CD4-positive, alpha-beta T cell treated with Interleukin-15 for 1 hour (primary cell): ENCODE measurements around the gene S1PR4.
"Not testable (repeated sequence)": the region's sequence is repeated elsewhere in the genome, so short reads cannot be mapped to it uniquely, and the experiment has no call there.

Experiments used
- DNase-seq: peaks from one replicate; pipeline ENCODE4 v3.0.0-alpha.2; 2020

Gene S1PR4

DNA sequence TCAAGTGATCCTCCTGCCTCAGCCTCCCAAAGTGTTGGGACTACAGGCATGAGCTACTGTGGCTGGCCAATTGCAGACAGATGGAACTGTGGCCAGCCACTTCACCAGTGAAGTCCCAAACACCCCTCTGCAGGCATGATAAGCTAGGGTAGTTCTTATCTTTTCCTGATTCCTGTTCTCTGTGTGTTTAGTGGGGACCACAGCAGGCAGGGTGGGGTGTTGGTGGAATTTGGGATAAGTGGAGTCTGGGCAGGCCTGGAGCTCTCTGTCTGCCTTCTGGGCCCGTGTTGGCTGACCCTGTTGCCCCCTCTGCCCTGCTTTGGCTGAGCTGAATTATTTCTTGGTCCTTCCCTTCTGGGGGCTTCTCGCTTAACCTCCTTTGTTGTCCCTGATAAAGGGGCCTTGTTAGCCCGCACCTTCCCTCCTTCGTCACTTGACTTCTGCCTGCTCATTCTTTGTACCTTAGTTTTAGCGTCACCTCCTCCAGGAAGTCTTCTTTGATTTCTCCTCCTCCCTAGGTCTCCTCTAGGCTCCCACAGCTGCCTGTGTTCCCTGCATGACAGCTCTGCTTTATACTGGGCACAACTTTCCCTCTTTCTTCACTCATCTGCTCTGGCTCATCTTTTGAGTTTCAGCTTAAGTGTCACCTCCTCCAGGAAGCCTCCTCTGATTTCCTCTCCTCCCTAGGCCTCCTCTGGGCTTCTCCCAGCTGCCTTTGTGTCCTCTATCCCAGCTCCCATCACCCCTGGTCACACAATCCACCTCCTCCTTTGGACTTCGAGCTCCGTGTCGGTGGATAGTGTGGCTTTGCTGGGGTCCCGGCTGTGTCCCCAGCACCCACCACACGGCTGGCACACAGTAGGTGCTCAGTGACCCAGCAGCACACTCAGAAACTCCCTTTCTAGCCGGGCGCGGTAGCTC is 5.4 kb downstream of the S1PR4 start:
- DNase-seq, result no peak

DNA sequence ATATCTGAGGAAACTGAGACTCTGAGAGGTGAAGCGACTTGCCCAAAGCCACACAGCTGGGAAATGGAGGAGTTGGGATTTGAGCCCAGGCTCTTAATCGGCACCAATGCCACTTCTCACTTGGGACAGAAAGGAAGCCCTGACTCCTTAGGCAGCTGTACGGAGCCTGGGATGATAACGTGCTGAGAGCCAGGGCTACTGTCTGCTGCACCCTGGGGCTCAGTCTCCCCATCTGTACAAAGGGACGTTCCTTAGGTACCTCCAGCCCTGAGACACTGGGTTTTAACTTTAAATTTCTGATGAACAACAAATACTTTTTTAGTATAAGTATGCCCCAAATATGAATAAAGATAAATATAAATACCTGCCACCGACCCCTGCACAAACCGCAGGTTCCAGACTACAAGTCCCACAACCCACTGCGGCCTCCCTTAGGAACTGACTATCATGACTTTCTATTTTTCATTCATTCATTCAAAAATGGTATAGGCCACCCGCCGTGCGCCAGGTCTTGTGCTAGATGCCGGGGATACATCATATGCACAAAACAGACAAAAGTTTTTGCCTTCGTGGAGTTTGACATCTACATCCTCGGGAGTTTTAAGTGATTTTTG is 6.4 kb downstream of the S1PR4 start:
- no peak for DNase-seq

- peak; percentile 92 for DNase-seq
Observed at GRCh38 chr19:3185461-3186159, 7.0 kb downstream of the S1PR4 start, which contains the start of gene NCLN. NCLN (plus strand) TSS chr19:3185930; CDS start chr19:3186031, 101 bp downstream.

DNA sequence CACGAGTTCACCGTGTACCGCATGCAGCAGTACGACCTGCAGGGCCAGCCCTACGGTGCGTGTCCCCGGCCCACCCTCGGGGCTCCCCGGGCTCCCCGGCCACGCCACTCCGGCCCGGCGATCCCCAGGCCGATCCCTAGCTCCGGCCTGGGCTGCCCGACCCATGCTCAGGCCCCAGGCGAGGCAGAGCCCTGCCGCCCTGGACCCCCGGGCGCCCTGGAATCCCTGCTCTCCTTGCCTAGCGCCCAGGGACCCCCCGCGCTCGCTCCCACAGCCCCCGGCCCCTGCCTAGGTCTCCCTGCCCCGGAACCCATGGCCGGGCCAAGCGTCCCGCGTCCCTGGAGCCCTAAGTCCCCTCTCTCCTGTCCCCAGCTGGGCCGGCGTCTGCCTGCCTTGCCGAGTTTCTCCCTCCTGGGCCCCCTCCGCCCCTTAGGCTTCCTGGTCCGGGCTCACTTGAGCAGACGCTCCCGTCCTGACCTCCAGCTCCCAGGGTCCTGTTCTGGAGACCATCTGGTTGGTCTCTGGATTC is 7.7 kb downstream of the S1PR4 start:
- no peak for DNase-seq

GRCh38 chr19:3186891-3187661 is 8.5 kb downstream of the S1PR4 start:
- no peak for DNase-seq

- DNase-seq, result no peak
Observed at GRCh38 chr19:3187662-3188511, 9.3 kb downstream of the S1PR4 start.

GRCh38 chr19:3188627-3189596 is 10.3 kb downstream of the S1PR4 start:
- no peak for DNase-seq

GRCh38 chr19:3189702-3190469 is 11.3 kb downstream of the S1PR4 start:
- no peak for DNase-seq

DNA sequence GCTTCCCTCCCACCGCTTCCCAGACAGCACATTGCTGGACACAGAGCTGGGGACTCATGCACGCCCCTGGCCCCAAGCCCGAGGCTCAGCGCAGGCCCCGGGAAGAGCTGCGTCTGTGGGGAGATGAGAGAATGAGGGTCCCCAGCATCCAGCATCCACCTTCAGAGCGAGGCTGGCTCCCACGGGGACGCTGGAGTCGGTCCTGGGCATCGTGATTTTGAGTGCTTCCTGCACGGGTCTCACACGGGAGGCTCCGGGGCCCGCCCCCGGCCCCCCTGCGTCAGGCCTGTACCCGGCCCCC is 11.9 kb downstream of the S1PR4 start:
- DNase-seq, result no peak

DNA sequence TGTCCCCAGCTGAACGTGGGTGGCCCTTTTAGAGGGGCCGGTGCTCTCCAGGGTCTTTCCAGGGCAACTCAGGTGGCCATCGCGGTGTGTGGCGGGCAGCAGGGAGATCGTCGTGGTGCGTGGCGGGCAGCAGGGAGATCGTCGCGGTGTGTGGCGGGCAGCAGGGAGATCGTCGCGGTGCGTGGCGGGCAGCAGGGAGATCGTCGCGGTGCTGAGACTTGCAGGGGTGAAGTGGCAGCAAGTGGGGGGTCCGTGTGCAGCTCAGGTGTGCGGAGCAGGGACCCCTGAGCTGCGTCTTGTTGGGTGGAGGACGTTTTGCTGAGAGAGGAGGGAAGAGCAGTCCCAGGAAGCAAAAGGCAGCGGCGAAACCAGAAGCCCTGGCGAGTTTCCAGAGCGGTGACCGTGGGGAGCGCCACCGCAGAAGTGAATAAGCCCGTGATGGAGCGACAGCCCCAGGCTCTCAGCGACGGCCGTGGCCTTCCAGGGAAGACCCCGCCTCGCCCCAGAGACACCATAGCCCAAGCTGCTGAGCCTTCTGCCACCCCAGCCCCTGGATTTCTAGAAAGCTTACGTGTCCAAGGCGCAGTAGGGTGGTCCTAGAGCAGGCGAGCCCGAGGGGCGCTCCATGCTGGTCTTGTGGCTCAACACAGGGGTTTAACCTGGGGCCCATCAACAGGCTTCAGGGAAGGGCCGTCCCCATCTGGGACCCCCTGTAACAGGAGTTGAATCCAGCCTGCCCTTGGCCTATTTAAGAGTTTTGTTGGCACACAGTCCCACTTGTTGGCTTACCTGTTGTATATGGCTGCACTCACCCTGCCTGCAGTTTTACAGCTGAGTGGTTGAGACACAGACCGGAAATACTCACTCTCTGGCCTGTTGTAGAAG is 12.6 kb downstream of the S1PR4 start:
- DNase-seq, result no peak

DNA sequence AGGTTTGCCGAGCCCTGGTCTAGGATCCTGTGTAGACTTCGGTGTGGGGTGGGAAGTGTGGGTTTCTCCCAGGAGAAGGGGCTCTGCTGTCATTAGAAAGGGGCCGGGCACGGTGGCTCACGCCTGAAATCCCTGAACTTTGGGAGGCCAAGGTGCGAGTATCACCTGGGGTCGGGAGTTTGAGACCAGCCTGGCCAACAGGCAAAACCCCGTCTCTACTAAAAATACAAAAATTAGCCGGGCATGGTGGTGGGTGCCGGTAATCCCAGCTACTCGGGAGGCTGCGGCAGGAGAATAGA is 13.2 kb downstream of the S1PR4 start:
- not testable (repeated sequence) for DNase-seq

DNA sequence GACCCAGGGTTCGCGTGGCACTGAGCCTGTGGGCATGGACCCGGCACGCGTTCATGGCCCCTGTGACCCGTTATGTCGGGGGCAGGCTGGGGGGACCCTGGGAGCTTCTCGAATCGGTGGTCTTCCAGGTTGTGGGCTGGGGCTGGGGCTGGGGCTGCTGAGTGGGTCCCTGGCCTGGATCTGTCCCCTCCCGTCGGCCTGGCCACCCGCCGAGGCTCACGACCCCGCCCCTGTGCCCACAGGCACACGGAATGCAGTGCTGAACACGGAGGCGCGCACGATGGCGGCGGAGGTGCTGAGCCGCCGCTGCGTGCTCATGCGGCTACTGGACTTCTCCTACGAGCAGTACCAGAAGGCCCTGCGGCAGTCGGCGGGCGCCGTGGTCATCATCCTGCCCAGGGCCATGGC is 13.7 kb downstream of the S1PR4 start:
- DNase-seq, result no peak

- no peak for DNase-seq
Observed at GRCh38 chr19:3192684-3193083, 14.1 kb downstream of the S1PR4 start.

DNA sequence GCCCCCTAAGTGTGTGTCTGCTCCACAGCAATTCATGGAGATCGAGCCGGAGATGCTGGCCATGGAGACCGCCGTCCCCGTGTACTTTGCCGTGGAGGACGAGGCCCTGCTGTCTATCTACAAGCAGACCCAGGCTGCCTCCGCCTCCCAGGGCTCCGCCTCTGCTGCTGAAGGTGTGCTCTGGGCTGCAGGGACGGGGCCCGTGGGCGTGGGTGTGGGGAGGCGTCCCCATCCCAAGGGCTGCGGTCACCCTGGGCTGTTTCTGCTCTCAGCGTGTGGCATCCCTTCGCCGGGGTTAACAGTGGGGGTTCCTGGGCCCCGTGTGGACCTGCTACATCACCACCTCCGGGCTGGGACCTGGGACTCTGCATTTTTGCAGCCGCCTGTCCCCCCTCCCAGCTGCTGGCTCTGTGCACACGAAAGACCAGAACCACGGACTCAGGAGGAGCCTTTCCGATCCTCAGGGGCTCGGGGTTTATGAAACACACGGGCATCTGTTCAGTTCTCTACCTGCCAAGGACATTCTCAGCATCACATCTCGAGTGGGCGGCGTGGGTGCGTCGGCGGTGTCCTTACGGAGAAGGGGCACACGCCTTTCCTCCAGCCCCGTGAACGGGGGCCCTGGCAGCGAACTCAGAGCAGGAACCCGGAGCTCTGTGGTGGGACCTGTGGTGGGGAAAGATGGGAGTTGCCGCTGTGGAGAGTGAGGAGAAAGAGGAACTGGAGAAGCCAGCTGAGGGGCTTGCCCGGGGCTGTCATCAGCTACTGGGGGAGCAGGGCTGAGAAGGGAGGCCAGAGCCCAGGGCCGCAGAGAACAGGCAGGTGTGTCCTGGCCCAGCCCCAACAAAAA is 14.9 kb downstream of the S1PR4 start:
- peak; percentile 33 for DNase-seq

DNA sequence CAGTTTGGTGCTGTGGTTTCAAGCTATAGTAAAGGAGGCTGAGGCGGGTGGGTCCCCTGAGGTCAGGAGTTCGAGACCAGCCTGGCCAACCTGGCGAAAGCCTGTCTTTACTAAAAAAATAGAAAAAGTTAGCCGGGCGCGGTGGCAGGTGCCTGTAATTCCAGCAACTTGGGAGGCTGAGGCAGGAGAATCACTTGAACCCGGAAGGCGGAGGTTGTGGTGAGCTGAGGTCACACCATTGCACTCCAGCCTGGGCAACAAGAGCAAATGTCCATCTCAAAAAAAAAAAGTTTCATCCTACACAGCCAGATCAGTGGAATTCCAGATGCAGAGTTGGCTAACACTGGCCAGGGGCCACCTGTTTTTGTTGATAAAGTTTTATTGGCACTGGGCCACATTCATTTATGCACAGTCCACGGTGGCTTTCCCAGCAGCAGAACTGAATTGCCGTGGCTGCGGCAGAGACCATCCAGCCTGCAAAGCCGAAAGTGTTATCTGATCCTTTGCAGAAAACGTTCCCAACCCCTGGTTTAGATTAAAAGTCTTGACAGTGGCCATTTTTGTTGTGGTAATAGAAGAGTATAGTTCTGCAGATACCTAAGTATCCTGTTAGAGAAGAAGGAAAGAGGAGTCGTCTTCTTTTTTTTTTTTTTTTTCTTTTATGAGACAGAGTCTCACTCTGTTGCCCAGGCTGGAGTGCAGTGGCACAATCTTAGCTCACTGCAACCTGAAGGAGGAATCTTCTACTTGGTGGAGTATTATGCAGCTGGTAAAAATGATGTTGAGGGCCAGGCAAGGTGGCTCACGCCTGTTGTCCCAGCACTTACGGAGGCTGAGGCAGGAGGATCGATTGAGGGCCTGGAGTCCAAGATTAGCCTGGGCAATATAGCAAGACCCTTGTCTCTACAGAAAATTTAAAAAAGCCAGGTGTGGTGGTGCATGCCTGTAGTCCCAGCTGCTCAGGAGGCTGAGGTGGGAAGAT is 15.8 kb downstream of the S1PR4 start:
- no peak for DNase-seq

DNA sequence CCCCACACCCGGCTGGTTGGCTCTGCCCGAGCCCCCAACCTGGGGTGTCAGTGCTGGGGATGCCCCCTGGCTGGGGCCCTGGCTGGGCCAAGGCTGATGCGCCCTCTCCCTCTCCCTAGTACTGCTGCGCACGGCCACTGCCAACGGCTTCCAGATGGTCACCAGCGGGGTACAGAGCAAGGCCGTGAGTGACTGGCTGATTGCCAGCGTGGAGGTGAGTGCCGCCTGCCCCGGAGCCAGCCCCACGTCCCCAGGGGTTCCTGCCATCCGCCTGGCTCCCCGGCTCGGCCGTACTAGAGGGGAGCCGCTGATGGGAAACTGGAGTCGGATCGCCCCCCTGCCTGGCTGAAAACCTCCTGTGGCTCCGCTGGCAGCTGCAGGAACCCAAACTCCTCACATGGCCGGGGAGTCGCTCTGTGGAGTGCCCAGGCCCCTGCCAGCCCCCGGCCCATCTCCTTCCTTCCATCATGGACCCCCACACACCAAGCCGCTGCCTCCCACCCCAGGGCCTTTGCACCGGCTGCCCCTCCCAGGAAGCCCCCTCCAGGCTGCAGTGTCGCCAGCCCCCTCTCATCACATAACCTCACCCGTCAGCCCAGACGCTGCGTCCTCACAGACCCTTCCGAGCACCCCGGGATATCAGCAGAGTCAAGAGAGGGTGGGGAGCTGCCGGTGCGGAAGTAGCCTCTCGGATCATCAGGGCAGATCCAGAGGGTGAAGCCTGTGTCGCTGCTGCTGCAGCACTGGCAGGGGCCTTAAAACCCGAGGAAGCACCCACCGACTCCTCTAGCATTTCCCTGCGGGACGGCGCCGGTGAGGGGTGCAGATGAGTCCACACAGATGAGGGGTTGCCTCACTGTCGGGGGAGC is 17.7 kb downstream of the S1PR4 start:
- no peak for DNase-seq
